Measurements from ENCODE around the gene TMEM248.
"Not testable (repeated sequence)": the region's sequence is repeated elsewhere in the genome, so short reads cannot be mapped to it uniquely, and the experiment has no call there.

The TMEM248 gene

GRCh38 chr7:66910789-66911188 is 10.2 kb upstream of the TMEM248 start:
- DNase-seq (ENCODE audit: low read depth), result no peak

- not testable (repeated sequence) for DNase-seq (ENCODE audit: low read depth)
Observed at GRCh38 chr7:66911191-66911590, 9.8 kb upstream of the TMEM248 start.

- no peak for DNase-seq (ENCODE audit: low read depth)
Observed at GRCh38 chr7:66912195-66912594, 8.8 kb upstream of the TMEM248 start.

- DNase-seq (ENCODE audit: low read depth), result no peak
Observed at GRCh38 chr7:66913118-66914037, 7.6 kb upstream of the TMEM248 start.

- not testable (repeated sequence) for DNase-seq (ENCODE audit: low read depth)
Observed at GRCh38 chr7:66917904-66918303, 3.1 kb upstream of the TMEM248 start.

GRCh38 chr7:66919304-66919703 is 1.7 kb upstream of the TMEM248 start:
- no peak for DNase-seq (ENCODE audit: low read depth)

GRCh38 chr7:66919704-66920103 is 1.3 kb upstream of the TMEM248 start:
- DNase-seq (ENCODE audit: low read depth), result no peak

GRCh38 chr7:66920256-66920655 is 769 bp upstream of the TMEM248 start:
- no peak for DNase-seq (ENCODE audit: low read depth)

- DNase-seq (ENCODE audit: low read depth), result peak; percentile 32
Observed at GRCh38 chr7:66921396-66921917, 432 bp downstream of the TMEM248 start.

- no peak for DNase-seq (ENCODE audit: low read depth)
Observed at GRCh38 chr7:66921918-66922486, 977 bp downstream of the TMEM248 start.

GRCh38 chr7:66925255-66925654 is 4.2 kb downstream of the TMEM248 start:
- no peak for DNase-seq (ENCODE audit: low read depth)

GRCh38 chr7:66927348-66927948 is 6.4 kb downstream of the TMEM248 start:
- DNase-seq (ENCODE audit: low read depth), result peak; percentile 21

GRCh38 chr7:66928388-66928787 is 7.4 kb downstream of the TMEM248 start:
- DNase-seq (ENCODE audit: low read depth), result peak; percentile 6

- DNase-seq (ENCODE audit: low read depth), result no peak
Observed at GRCh38 chr7:66929165-66929564, 8.1 kb downstream of the TMEM248 start.

- DNase-seq (ENCODE audit: low read depth), result no peak
Observed at GRCh38 chr7:66929935-66930334, 8.9 kb downstream of the TMEM248 start.

- peak; percentile 47 for DNase-seq (ENCODE audit: low read depth)
Observed at GRCh38 chr7:66930341-66930740, 9.3 kb downstream of the TMEM248 start.

- DNase-seq (ENCODE audit: low read depth), result no peak
Observed at GRCh38 chr7:66933469-66933868, 12.4 kb downstream of the TMEM248 start.

- DNase-seq (ENCODE audit: low read depth), result no peak
Observed at GRCh38 chr7:66937940-66938339, 16.9 kb downstream of the TMEM248 start.

GRCh38 chr7:66939325-66939724 is 18.3 kb downstream of the TMEM248 start:
- no peak for DNase-seq (ENCODE audit: low read depth)

- no peak for DNase-seq (ENCODE audit: low read depth)
Observed at GRCh38 chr7:66946545-66946944, 25.5 kb downstream of the TMEM248 start.

- DNase-seq (ENCODE audit: low read depth), result no peak
Observed at GRCh38 chr7:66948480-66949109, 27.6 kb downstream of the TMEM248 start.

- no peak for DNase-seq (ENCODE audit: low read depth)
Observed at GRCh38 chr7:66950311-66950710, 29.3 kb downstream of the TMEM248 start.
